ENCODE data around the gene CFAP107.

Gene CFAP107, protein sequence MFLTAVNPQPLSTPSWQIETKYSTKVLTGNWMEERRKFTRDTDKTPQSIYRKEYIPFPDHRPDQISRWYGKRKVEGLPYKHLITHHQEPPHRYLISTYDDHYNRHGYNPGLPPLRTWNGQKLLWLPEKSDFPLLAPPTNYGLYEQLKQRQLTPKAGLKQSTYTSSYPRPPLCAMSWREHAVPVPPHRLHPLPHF

DNA sequence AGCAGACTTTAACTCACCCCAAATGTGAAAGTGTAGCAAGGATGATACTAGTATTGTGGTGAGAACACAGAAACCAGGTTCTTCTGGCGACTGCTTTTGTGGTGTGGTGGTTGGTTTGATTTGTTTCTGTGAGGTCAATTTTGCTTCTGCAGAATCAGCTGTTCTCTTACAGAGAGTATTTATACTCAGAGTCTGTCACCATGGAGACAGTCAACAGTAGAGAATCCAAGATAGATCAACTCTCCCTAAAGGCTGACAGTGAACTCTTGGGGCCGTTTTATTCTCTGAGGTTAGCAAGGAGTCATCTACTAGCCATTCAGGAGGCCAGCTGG lies at the start of gene CFAP107:
Gene CFAP107, plus strand, starts transcription at position 209 of the 332 bp plus-strand sequence. CDS start 231 bp downstream, outside the sequence.
- no peaks in the 10 kb centered on the region for H3K27me3 ChIP-seq (ENCODE audit: low read depth, low read length)
- TF ChIP-seq, protein P1, sequence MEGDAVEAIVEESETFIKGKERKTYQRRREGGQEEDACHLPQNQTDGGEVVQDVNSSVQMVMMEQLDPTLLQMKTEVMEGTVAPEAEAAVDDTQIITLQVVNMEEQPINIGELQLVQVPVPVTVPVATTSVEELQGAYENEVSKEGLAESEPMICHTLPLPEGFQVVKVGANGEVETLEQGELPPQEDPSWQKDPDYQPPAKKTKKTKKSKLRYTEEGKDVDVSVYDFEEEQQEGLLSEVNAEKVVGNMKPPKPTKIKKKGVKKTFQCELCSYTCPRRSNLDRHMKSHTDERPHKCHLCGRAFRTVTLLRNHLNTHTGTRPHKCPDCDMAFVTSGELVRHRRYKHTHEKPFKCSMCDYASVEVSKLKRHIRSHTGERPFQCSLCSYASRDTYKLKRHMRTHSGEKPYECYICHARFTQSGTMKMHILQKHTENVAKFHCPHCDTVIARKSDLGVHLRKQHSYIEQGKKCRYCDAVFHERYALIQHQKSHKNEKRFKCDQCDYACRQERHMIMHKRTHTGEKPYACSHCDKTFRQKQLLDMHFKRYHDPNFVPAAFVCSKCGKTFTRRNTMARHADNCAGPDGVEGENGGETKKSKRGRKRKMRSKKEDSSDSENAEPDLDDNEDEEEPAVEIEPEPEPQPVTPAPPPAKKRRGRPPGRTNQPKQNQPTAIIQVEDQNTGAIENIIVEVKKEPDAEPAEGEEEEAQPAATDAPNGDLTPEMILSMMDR (IDR thresholded peaks at IDR 0.05; ENCODE audit: low read depth, low read length) = no peak
- TF ChIP-seq EZH2phosphoT487 (IDR thresholded peaks at IDR 0.05; ENCODE audit: low read depth) = no peak

DNA sequence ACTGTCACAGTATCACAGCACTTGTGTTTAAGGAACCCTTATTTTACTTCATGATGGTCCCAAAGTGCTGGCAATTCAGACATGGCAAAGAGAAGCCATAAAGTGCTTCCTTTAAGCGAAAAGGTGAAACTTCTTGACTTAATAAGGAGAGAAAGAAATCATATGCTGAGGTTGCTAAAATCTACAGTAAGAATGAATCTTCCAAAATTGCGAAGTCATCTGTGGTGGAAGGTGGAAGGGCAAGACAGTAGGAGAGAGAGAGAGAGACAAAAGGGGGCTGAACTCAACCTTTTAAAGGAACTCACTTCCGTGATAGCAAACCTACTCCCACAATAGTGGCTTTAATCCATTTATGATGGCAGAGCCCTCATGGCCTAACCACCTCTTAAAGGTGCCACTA lies 49.3 kb upstream of the CFAP107 start:
- Histone ChIP-seq H3K9ac (ENCODE audit: low read length) (no peak overlapping the region), H3K4me3 (ENCODE audit: low read length) (no peak overlapping the region), H3K27me3 (ENCODE audit: low read depth, low read length) (no peaks in the 10 kb centered on the region), H4K20me1 (ENCODE audit: insufficient read depth, low read length) (no peaks in the 10 kb centered on the region), H3K4me1 (ENCODE audit: low read length) (no peaks in the 10 kb centered on the region), H3K9me3 (ENCODE audit: insufficient read depth, low read length) (no peaks in the 10 kb centered on the region), H2AFZ (ENCODE audit: low read depth, low read length) (no peak overlapping the region), H3K27ac (ENCODE audit: low read length) (no peak overlapping the region), H3K36me3 (replicated peaks; ENCODE audit: low read depth, low read length) (no peaks in the 10 kb centered on the region), H3K79me2 (ENCODE audit: low read length) (no peaks in the 10 kb centered on the region), H3K4me2 (ENCODE audit: low read length) (no peak overlapping the region)
- TF ChIP-seq, protein P1 (IDR thresholded peaks at IDR 0.05; ENCODE audit: low read depth, low read length) = no peak

More for the DNA sequence above, at the start of gene CFAP107:
- Histone ChIP-seq H4K20me1 (ENCODE audit: insufficient read depth, low read length) (no peaks in the 10 kb centered on the region), H3K36me3 (replicated peaks; ENCODE audit: low read depth, low read length) (no peaks in the 10 kb centered on the region), H3K4me3 (ENCODE audit: low read length) (no peak within 1 kb of the TSS), H2AFZ (ENCODE audit: low read depth, low read length) (no peak within 1 kb of the TSS), H3K9ac (ENCODE audit: low read length) (no peak within 1 kb of the TSS), H3K4me1 (ENCODE audit: low read length) (no peaks in the 10 kb centered on the region), H3K4me2 (ENCODE audit: low read length) (no peak within 1 kb of the TSS), H3K9me3 (ENCODE audit: insufficient read depth, low read length) (no peaks in the 10 kb centered on the region; the same call in 1 of the 2 replicates), H3K27ac (ENCODE audit: low read length) (no peak within 1 kb of the TSS), H3K79me2 (ENCODE audit: low read length) (no peaks in the 10 kb centered on the region)

- no peak overlapping the region for H3K4me2 ChIP-seq (ENCODE audit: low read length)
- no peak overlapping the region for H3K4me3 ChIP-seq (ENCODE audit: low read length)
- H3K79me2 ChIP-seq (ENCODE audit: low read length) = no peaks in the 10 kb centered on the region
- H3K9me3 ChIP-seq (ENCODE audit: insufficient read depth, low read length) = no peaks in the 10 kb centered on the region
- no peak overlapping the region for H2AFZ ChIP-seq (ENCODE audit: low read depth, low read length)
- no peaks in the 10 kb centered on the region for H4K20me1 ChIP-seq (ENCODE audit: insufficient read depth, low read length)
- no peaks in the 10 kb centered on the region for H3K4me1 ChIP-seq (ENCODE audit: low read length)
- no peak overlapping the region for H3K27ac ChIP-seq (ENCODE audit: low read length)
- H3K27me3 ChIP-seq (ENCODE audit: low read depth, low read length) = no peaks in the 10 kb centered on the region
- no peak for TF ChIP-seq EZH2phosphoT487 (IDR thresholded peaks at IDR 0.05; ENCODE audit: low read depth)
- TF ChIP-seq, protein P1 (IDR thresholded peaks at IDR 0.05; ENCODE audit: low read depth, low read length) = no peak
- no peak overlapping the region for H3K9ac ChIP-seq (ENCODE audit: low read length)
- H3K36me3 ChIP-seq (replicated peaks; ENCODE audit: low read depth, low read length) = no peaks in the 10 kb centered on the region
Measured at GRCh38 chr1:12697397-12697796, 48.6 kb upstream of the CFAP107 start.

DNA sequence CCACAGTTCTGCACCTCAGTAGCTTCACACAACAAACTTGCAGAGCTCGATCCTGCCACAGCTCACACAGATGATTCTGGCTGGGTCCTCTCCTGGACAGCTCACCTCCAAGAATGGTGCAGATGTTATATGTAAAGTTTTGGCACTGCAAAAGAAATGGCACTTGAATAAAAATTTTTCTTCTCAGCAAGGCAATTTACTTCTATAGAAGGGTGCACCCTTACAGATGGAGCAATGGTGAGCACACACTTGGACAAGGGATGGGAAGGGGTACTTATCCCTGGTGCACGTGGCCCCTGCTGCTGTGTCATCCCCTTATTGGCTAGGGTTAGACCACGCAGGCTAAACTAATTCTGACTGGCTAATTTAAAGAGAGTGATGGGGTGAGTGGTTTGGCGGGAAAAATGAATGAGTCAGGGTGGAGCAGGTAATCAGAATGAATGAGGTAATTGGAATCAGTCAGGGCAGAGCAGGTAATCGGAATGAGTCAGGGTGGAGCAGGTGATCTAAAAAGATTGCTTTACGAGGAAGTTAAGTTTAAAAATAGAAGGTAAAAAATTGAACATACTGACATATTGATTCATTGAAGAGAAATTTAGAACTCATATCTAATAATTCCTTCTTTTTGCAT lies 42.1 kb upstream of the CFAP107 start:
- H3K27me3 ChIP-seq (ENCODE audit: low read depth, low read length) = no peaks in the 10 kb centered on the region
- no peaks in the 10 kb centered on the region for H3K79me2 ChIP-seq (ENCODE audit: low read length)
- no peaks in the 10 kb centered on the region for H4K20me1 ChIP-seq (ENCODE audit: insufficient read depth, low read length)
- no peaks in the 10 kb centered on the region for H3K4me1 ChIP-seq (ENCODE audit: low read length)
- H2AFZ ChIP-seq (ENCODE audit: low read depth, low read length) = no peak overlapping the region
- no peak for TF ChIP-seq EZH2phosphoT487 (IDR thresholded peaks at IDR 0.05; ENCODE audit: low read depth)
- TF ChIP-seq, protein P1 (IDR thresholded peaks at IDR 0.05; ENCODE audit: low read depth, low read length) = no peak
- H3K27ac ChIP-seq (ENCODE audit: low read length) = no peak overlapping the region
- H3K4me3 ChIP-seq (ENCODE audit: low read length) = no peak overlapping the region
- no peaks in the 10 kb centered on the region for H3K36me3 ChIP-seq (replicated peaks; ENCODE audit: low read depth, low read length)
- no peak overlapping the region for H3K4me2 ChIP-seq (ENCODE audit: low read length)
- H3K9me3 ChIP-seq (ENCODE audit: insufficient read depth, low read length) = no peaks in the 10 kb centered on the region
- no peak overlapping the region for H3K9ac ChIP-seq (ENCODE audit: low read length)
